Measurements from ENCODE around the gene USP32. TPM values are rescaled to one million over a fixed set of nuclear protein-coding genes. Genes with fewer than 3 reads are reported as not detected.

The USP32 gene
- polyA plus RNA-seq, 1 experiment = 40.7 TPM

GRCh38 chr17:60391471-60392041 is 377 bp downstream of the USP32 start:
- CTCF ChIA-PET = interaction anchor here (0.6 kb wide), 1 partner anchor 139 kb away, joined by 5 read pairs; no protein-coding TSS in a partner anchor
- Histone ChIP-seq H3K27me3 (ENCODE audit: control insufficient read depth, insufficient read depth, low read length) (no peaks in the 10 kb centered on the region), H3K4me3 (ENCODE audit: low read depth, low read length) (peak overlapping the region; percentile 93), H3K9me3 (ENCODE audit: control insufficient read depth, insufficient read depth, low read length) (peaks cover 3% of the 10 kb centered on the region; the same call in 1 of the 2 replicates), H3K27ac (ENCODE audit: low read depth, low read length) (peak overlapping the region; percentile 75)
- POLR2A ChIA-PET = interaction anchor here (0.6 to 2.1 kb wide), 8 partner anchors 13 to 684 kb away, joined by 3 to 12 read pairs (median 4); partner anchors contain the start of genes PPM1D, PTRH2 and VMP1
- TF ChIP-seq CTCF (IDR thresholded peaks at IDR 0.05; ENCODE audit: low read depth, low read length) = no peak
- DNase-seq (ENCODE audit: low read depth, low spot score) = no peak

GRCh38 chr17:60390925-60391470 is 935 bp downstream of the USP32 start:
- Histone ChIP-seq H3K4me3 (ENCODE audit: low read depth, low read length) (peak overlapping the region; percentile 93), H3K27me3 (ENCODE audit: control insufficient read depth, insufficient read depth, low read length) (no peaks in the 10 kb centered on the region), H3K9me3 (ENCODE audit: control insufficient read depth, insufficient read depth, low read length) (peaks cover 3% of the 10 kb centered on the region; the same call in 1 of the 2 replicates), H3K27ac (ENCODE audit: low read depth, low read length) (peak overlapping the region; percentile 75)
- CTCF ChIA-PET = interaction anchor here (1.1 kb wide), 1 partner anchor 30 kb away, joined by 4 read pairs; no protein-coding TSS in a partner anchor
- DNase-seq (ENCODE audit: low read depth, low spot score) = no peak
- POLR2A ChIA-PET = interaction anchor here (0.6 to 2.1 kb wide), 4 partner anchors 78 to 224 kb away, joined by 4 to 12 read pairs (median 4); no protein-coding TSS in a partner anchor
- no peak for TF ChIP-seq CTCF (IDR thresholded peaks at IDR 0.05; ENCODE audit: low read depth, low read length)

GRCh38 chr17:60390186-60390585 is 1.7 kb downstream of the USP32 start:
- CTCF ChIA-PET = interaction anchor here (1.1 kb wide), 1 partner anchor 31 kb away, joined by 4 read pairs; no protein-coding TSS in a partner anchor
- POLR2A ChIA-PET = interaction anchor here (0.5 to 0.7 kb wide), 4 partner anchors 79 to 393 kb away, joined by 4 to 7 read pairs (median 4); no protein-coding TSS in a partner anchor

GRCh38 chr17:60388742-60389141 is 3.2 kb downstream of the USP32 start:
- ChIA-PET CTCF (no interaction called here), POLR2A (no interaction called here)
- no peaks in the 10 kb centered on the region for H3K27me3 ChIP-seq (ENCODE audit: control insufficient read depth, insufficient read depth, low read length)
- TF ChIP-seq CTCF (IDR thresholded peaks at IDR 0.05; ENCODE audit: low read depth, low read length) = no peak
- H3K4me3 ChIP-seq (ENCODE audit: low read depth, low read length) = peak overlapping the region; percentile 1; the same call in 1 of the 2 replicates
- no peak overlapping the region for H3K27ac ChIP-seq (ENCODE audit: low read depth, low read length)
- H3K9me3 ChIP-seq (ENCODE audit: control insufficient read depth, insufficient read depth, low read length) = peaks cover 3% of the 10 kb centered on the region; the same call in 1 of the 2 replicates
- no peak for DNase-seq (ENCODE audit: low read depth, low spot score)

More at GRCh38 chr17:60390186-60390585, 1.7 kb downstream of the USP32 start:
- DNase-seq (ENCODE audit: low read depth, low spot score) = no peak
- H3K9me3 ChIP-seq (ENCODE audit: control insufficient read depth, insufficient read depth, low read length) = peaks cover 3% of the 10 kb centered on the region; the same call in 1 of the 2 replicates
- no peak for TF ChIP-seq CTCF (IDR thresholded peaks at IDR 0.05; ENCODE audit: low read depth, low read length)
- H3K27ac ChIP-seq (ENCODE audit: low read depth, low read length) = no peak overlapping the region
- H3K4me3 ChIP-seq (ENCODE audit: low read depth, low read length) = peak overlapping the region; percentile 93
- no peaks in the 10 kb centered on the region for H3K27me3 ChIP-seq (ENCODE audit: control insufficient read depth, insufficient read depth, low read length)

- ChIA-PET CTCF (no interaction called here), POLR2A (no interaction called here)
- TF ChIP-seq CTCF (IDR thresholded peaks at IDR 0.05; ENCODE audit: low read depth, low read length) = no peak
- no peak for DNase-seq (ENCODE audit: low read depth, low spot score)
- Histone ChIP-seq H3K9me3 (ENCODE audit: control insufficient read depth, insufficient read depth, low read length) (peaks cover 3% of the 10 kb centered on the region; the same call in 1 of the 2 replicates), H3K27ac (ENCODE audit: low read depth, low read length) (no peak overlapping the region), H3K27me3 (ENCODE audit: control insufficient read depth, insufficient read depth, low read length) (no peaks in the 10 kb centered on the region), H3K4me3 (ENCODE audit: low read depth, low read length) (no peak overlapping the region)
These were observed 4.3 kb downstream of the USP32 start for GRCh38 chr17:60387666-60388065.

Data from AG04450 (cell line).